Fibroblast of lung (primary cell): Measurements from ENCODE around the gene LPCAT3. TPM values are rescaled to one million over a fixed set of nuclear protein-coding genes. Genes with fewer than 3 reads are reported as not detected.

ENCODE experiments used
- DNase-seq, 2 donors: peaks; one replicate each; pipeline versions ENCODE4 v3.0.0 to v3.0.0-alpha.2; 2010; ENCODE audit warnings: low read depth in 2 of 2
- H2AFZ ChIP-seq: 2 replicates; pipeline ENCODE4 v1.5.1; 2012; ENCODE audit warnings: low read length, control low read depth, inconsistent platforms
- H3K27ac ChIP-seq: 2 replicates; pipeline ENCODE4 v1.5.1; 2011; ENCODE audit warnings: low read length, control low read depth; ENCODE audit not compliant: insufficient read depth
- H3K27me3 ChIP-seq: 2 replicates; pipeline ENCODE4 v1.5.1; 2011; ENCODE audit warnings: mild to moderate bottlenecking, low read length; ENCODE audit not compliant: control insufficient read depth, insufficient read depth
- H3K36me3 ChIP-seq: 2 replicates; pipeline ENCODE4 v1.5.1; 2011; ENCODE audit warnings: low read length; ENCODE audit not compliant: control insufficient read depth, insufficient read depth
- H3K4me1 ChIP-seq: 2 replicates; pipeline ENCODE4 v1.5.1; 2011; ENCODE audit warnings: low read length; ENCODE audit not compliant: control insufficient read depth, insufficient read depth; ENCODE audit errors: extremely low read depth
- H3K4me2 ChIP-seq: 2 replicates; pipeline ENCODE4 v1.5.1; 2011; ENCODE audit warnings: low read length, control low read depth; ENCODE audit not compliant: insufficient read depth; ENCODE audit errors: extremely low read depth
- H3K4me3 ChIP-seq, 4 experiments: fragments of 200-600 bp in 1 of 4; sonication (generic) in 1 of 4; replicated peaks in 1 of 4; 2 replicates each; pipeline ENCODE4 v1.5.1; 2011 to 2016; ENCODE audit warnings: low read length in 4 of 4, low read depth in 3 of 4, mild to moderate bottlenecking in 3 of 4, control low read depth in 2 of 4, inconsistent platforms in 1 of 4, mixed read lengths in 1 of 4; ENCODE audit not compliant: insufficient read depth in 1 of 4; ENCODE audit errors: control extremely low read depth in 1 of 4
- H3K79me2 ChIP-seq: 2 replicates; pipeline ENCODE4 v1.5.1; 2012; ENCODE audit warnings: mild to moderate bottlenecking, low read length, inconsistent platforms; ENCODE audit not compliant: control insufficient read depth, insufficient read depth
- H3K9ac ChIP-seq: 2 replicates; pipeline ENCODE4 v1.5.1; 2011; ENCODE audit warnings: mild to moderate bottlenecking, low read length, control low read depth; ENCODE audit not compliant: insufficient read depth
- H3K9me3 ChIP-seq: 2 replicates; pipeline ENCODE4 v1.5.1; 2012; ENCODE audit warnings: low read depth, low read length; ENCODE audit not compliant: control insufficient read depth, insufficient read depth
- H4K20me1 ChIP-seq: 2 replicates; pipeline ENCODE4 v1.5.1; 2011; ENCODE audit warnings: low read length; ENCODE audit not compliant: control insufficient read depth, insufficient read depth; ENCODE audit errors: extremely low read depth
- EZH2 ChIP-seq: IDR thresholded peaks from 2 replicates; pipeline ENCODE4 v1.5.1; 2012; ENCODE audit warnings: low read length, control low read depth, mild to moderate bottlenecking; ENCODE audit errors: missing control alignments
- polyA plus RNA-seq, 2 donors: library from polyadenylated mRNA; depleted of rRNA in 1 of 2; stranded (reverse) in 1 of 2; unstranded in 1 of 2; fragments of >200 nt; gene quantifications; 2 replicates each; pipeline ENCODE4 v1.2.1, GENCODE V29; 2011 to 2012; ENCODE audit warnings: missing spikeins in 1 of 2
- total RNA-seq: library from RNA; depleted of rRNA; stranded (reverse); fragments of >200 nt; gene quantifications from 2 replicates; pipeline ENCODE4 v1.2.1, GENCODE V29; 2014
- TF ChIP-seq, protein P1 (sequence below), 2 donors: IDR thresholded peaks in 1 of 2; conservative IDR thresholded peaks in 1 of 2; 1 replicate in 1 of 2; 2 replicates in 1 of 2; pipeline ENCODE4 v1.5.1; 2011 to 2012; ENCODE audit warnings: low read length in 2 of 2, control low read depth in 1 of 2, inconsistent platforms in 1 of 2, low read depth in 1 of 2, mild to moderate bottlenecking in 1 of 2

The LPCAT3 gene
- total and polyA plus RNA-seq, 2 donors (not counting 1 experiment from before 2014, with no cell fraction given): 11.4 to 54.0 TPM

DNA sequence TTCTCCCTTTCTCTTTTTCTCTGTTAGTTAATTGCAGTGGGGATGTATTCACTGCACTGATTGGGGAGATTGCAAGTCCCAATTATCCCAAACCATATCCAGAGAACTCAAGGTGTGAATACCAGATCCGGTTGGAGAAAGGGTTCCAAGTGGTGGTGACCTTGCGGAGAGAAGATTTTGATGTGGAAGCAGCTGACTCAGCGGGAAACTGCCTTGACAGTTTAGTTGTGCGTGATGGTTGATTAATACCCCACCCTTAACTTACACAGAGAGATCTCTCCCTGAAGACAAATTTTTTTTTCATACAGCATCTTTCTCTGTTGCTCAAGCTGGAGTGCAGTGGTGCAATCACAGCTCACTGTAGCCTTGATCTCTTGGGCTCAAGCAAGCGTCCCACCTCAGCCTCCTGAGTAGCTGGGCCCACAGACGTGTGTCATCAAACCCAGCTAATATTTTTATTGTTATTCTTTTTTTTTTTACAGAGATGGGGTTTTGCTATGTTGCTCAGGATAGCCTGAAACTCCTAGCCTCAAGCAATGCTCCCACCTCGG is 46.9 kb upstream of the LPCAT3 start:
- TF ChIP-seq EZH2: no peak
- TF ChIP-seq, protein P1, sequence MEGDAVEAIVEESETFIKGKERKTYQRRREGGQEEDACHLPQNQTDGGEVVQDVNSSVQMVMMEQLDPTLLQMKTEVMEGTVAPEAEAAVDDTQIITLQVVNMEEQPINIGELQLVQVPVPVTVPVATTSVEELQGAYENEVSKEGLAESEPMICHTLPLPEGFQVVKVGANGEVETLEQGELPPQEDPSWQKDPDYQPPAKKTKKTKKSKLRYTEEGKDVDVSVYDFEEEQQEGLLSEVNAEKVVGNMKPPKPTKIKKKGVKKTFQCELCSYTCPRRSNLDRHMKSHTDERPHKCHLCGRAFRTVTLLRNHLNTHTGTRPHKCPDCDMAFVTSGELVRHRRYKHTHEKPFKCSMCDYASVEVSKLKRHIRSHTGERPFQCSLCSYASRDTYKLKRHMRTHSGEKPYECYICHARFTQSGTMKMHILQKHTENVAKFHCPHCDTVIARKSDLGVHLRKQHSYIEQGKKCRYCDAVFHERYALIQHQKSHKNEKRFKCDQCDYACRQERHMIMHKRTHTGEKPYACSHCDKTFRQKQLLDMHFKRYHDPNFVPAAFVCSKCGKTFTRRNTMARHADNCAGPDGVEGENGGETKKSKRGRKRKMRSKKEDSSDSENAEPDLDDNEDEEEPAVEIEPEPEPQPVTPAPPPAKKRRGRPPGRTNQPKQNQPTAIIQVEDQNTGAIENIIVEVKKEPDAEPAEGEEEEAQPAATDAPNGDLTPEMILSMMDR (conservative IDR thresholded peaks at IDR 0.05 in 1 of 2, IDR thresholded peaks at IDR 0.05 in 1 of 2; ENCODE audit: low read depth in 1 of 2, low read length in 2 of 2): no peak
- Histone ChIP-seq H3K9ac (no peak overlapping the region), H4K20me1 (no peaks in the 10 kb centered on the region), H3K79me2 (no peaks in the 10 kb centered on the region), H3K36me3 (peaks cover 17% of the 10 kb centered on the region), H3K4me2 (no peak overlapping the region), H3K9me3 (no peaks in the 10 kb centered on the region), H2AFZ (no peak overlapping the region), H3K4me3 (no peak overlapping the region), H3K27me3 (no peaks in the 10 kb centered on the region), H3K27ac (no peak overlapping the region), H3K4me1 (peaks cover 11% of the 10 kb centered on the region)
- no peak for DNase-seq

DNA sequence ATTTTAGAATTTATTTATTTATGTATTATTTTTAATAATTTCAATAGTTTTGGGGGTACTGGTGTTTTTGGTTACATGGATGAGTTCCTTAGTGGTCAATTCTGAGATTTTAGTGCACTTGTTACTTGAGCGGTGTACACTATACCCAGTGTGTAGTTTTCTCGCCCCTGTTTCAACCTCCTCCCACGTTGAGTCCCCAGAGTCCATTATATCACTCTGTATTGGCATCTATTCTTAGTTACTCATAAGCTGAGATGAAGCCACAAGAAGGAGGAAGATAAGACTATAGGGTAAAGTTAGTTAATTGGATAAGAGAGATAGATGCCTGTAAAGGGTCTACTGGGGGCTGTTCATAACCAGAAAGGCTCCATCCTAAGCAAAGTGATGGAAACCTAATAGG is 46.2 kb upstream of the LPCAT3 start:
- H4K20me1 ChIP-seq: no peaks in the 10 kb centered on the region
- DNase-seq: no peak
- H3K27ac ChIP-seq: no peak overlapping the region
- TF ChIP-seq, protein P1 (conservative IDR thresholded peaks at IDR 0.05 in 1 of 2, IDR thresholded peaks at IDR 0.05 in 1 of 2; ENCODE audit: low read depth in 1 of 2, low read length in 2 of 2): no peak
- no peak for TF ChIP-seq EZH2
- peaks cover 17% of the 10 kb centered on the region for H3K4me1 ChIP-seq
- no peak overlapping the region for H3K9ac ChIP-seq
- no peaks in the 10 kb centered on the region for H3K79me2 ChIP-seq
- no peak overlapping the region for H3K4me2 ChIP-seq
- no peak overlapping the region for H3K4me3 ChIP-seq
- no peaks in the 10 kb centered on the region for H3K27me3 ChIP-seq
- H3K36me3 ChIP-seq: peaks cover 17% of the 10 kb centered on the region
- H2AFZ ChIP-seq: no peak overlapping the region
- H3K9me3 ChIP-seq: no peaks in the 10 kb centered on the region

- DNase-seq: no peak
- H3K27me3 ChIP-seq: no peaks in the 10 kb centered on the region
- peak overlapping the region; percentile 59 to 90 (median 71) for H3K4me3 ChIP-seq
- TF ChIP-seq, protein P1 (conservative IDR thresholded peaks at IDR 0.05 in 1 of 2, IDR thresholded peaks at IDR 0.05 in 1 of 2; ENCODE audit: low read depth in 1 of 2, low read length in 2 of 2): no peak
- no peak for TF ChIP-seq EZH2
- no peak overlapping the region for H2AFZ ChIP-seq
- H3K4me1 ChIP-seq: peaks cover 17% of the 10 kb centered on the region
- no peaks in the 10 kb centered on the region for H3K9me3 ChIP-seq
- peak overlapping the region; percentile 100 for H3K4me2 ChIP-seq
- H3K27ac ChIP-seq: peak overlapping the region; percentile 90
- peak overlapping the region; percentile 68 for H3K9ac ChIP-seq
- H3K36me3 ChIP-seq: peaks cover 6% of the 10 kb centered on the region
- no peaks in the 10 kb centered on the region for H3K79me2 ChIP-seq
- H4K20me1 ChIP-seq: no peaks in the 10 kb centered on the region
Observed at GRCh38 chr12:7061596-7061995, 43.3 kb upstream of the LPCAT3 start.
